ENCODE results near the gene CACNA2D2. TPM values are rescaled to one million over a fixed set of nuclear protein-coding genes. Genes with fewer than 3 reads are reported as not detected.

CACNA2D2 gene
- total RNA-seq, 1 donor from 2014 or later, result 19.4 TPM

- Mint-ChIP-seq H3K36me3 (no peaks in the 10 kb centered on the region), H3K27me3 (no peaks in the 10 kb centered on the region), H3K4me3 (no peak overlapping the region), H3K9me3 (no peaks in the 10 kb centered on the region), H3K27ac (no peak overlapping the region), H3K4me1 (ENCODE audit: unreplicated experiment) (peaks cover 14% of the 10 kb centered on the region)
- no peak for DNase-seq (ENCODE audit: extremely low spot score, unreplicated experiment)
- peak; percentile 36 for TF ChIP-seq CTCF (conservative IDR thresholded peaks at IDR 0.05)
Observed at GRCh38 chr3:50415061-50415460, 88.4 kb downstream of the CACNA2D2 start.

GRCh38 chr3:50414616-50415015, 88.8 kb downstream of the CACNA2D2 start:
- DNase-seq (ENCODE audit: extremely low spot score, unreplicated experiment), result no peak
- Mint-ChIP-seq H3K27ac (no peak overlapping the region), H3K27me3 (no peaks in the 10 kb centered on the region), H3K4me3 (no peak overlapping the region), H3K36me3 (no peaks in the 10 kb centered on the region), H3K9me3 (no peaks in the 10 kb centered on the region), H3K4me1 (ENCODE audit: unreplicated experiment) (peaks cover 14% of the 10 kb centered on the region)
- no peak for TF ChIP-seq CTCF (conservative IDR thresholded peaks at IDR 0.05)

- no peak for DNase-seq (ENCODE audit: extremely low spot score, unreplicated experiment)
- no peak for TF ChIP-seq CTCF (conservative IDR thresholded peaks at IDR 0.05)
Observed at GRCh38 chr3:50412231-50412754, 91.1 kb downstream of the CACNA2D2 start.

GRCh38 chr3:50411229-50411628, 92.2 kb downstream of the CACNA2D2 start:
- no peak for TF ChIP-seq CTCF (conservative IDR thresholded peaks at IDR 0.05)
- H3K4me1 Mint-ChIP-seq (ENCODE audit: unreplicated experiment), result peaks cover 10% of the 10 kb centered on the region
- H3K27ac Mint-ChIP-seq, result no peak overlapping the region
- DNase-seq (ENCODE audit: extremely low spot score, unreplicated experiment), result no peak
- H3K4me3 Mint-ChIP-seq, result no peak overlapping the region
- H3K9me3 Mint-ChIP-seq, result no peaks in the 10 kb centered on the region
- H3K36me3 Mint-ChIP-seq, result no peaks in the 10 kb centered on the region
- H3K27me3 Mint-ChIP-seq, result no peaks in the 10 kb centered on the region

More at GRCh38 chr3:50412231-50412754, 91.1 kb downstream of the CACNA2D2 start:
- Mint-ChIP-seq H3K9me3 (no peaks in the 10 kb centered on the region), H3K27me3 (no peaks in the 10 kb centered on the region), H3K27ac (no peak overlapping the region), H3K4me3 (no peak overlapping the region), H3K4me1 (ENCODE audit: unreplicated experiment) (peaks cover 10% of the 10 kb centered on the region), H3K36me3 (no peaks in the 10 kb centered on the region)

GRCh38 chr3:50410608-50411139, 92.8 kb downstream of the CACNA2D2 start:
- no peak for TF ChIP-seq CTCF (conservative IDR thresholded peaks at IDR 0.05)
- H3K9me3 Mint-ChIP-seq, result no peaks in the 10 kb centered on the region
- no peak overlapping the region for H3K4me3 Mint-ChIP-seq
- no peak overlapping the region for H3K27ac Mint-ChIP-seq
- H3K36me3 Mint-ChIP-seq, result no peaks in the 10 kb centered on the region
- no peak for DNase-seq (ENCODE audit: extremely low spot score, unreplicated experiment)
- H3K4me1 Mint-ChIP-seq (ENCODE audit: unreplicated experiment), result peaks cover 6% of the 10 kb centered on the region
- H3K27me3 Mint-ChIP-seq, result no peaks in the 10 kb centered on the region
